ENCODE measurements around the gene TBC1D17. TPM values are rescaled to one million over a fixed set of nuclear protein-coding genes. Genes with fewer than 3 reads are reported as not detected.
A peak's percentile ranks its signal among the peaks of the same experiment; 100 is the strongest.

TBC1D17 gene
- total RNA-seq, 1 experiment from 2014 or later, result 17.8 TPM

GRCh38 chr19:49887665-49888509 is 10.4 kb downstream of the TBC1D17 start:
- H3F3A ChIP-seq (ENCODE audit: low read length, unreplicated experiment), result peaks cover 3% of the 10 kb centered on the region
- ATAC-seq (no peak), DNase-seq (no peak)
- H3K4me3 ChIP-seq (ENCODE audit: low read length), result no peak overlapping the region
- ChIA-PET CTCF (no interaction called here), POLR2A (ENCODE audit: unreplicated experiment) (no interaction called here)
- H4K20me1 ChIP-seq (ENCODE audit: low read length), result no peaks in the 10 kb centered on the region
- no peaks in the 10 kb centered on the region for H3K27me3 ChIP-seq (ENCODE audit: low read length)
- H3K9me3 ChIP-seq (ENCODE audit: low read length), result no peaks in the 10 kb centered on the region
- peaks cover 12% of the 10 kb centered on the region for H3K4me1 ChIP-seq (ENCODE audit: insufficient read depth, low read length)
- no peaks in the 10 kb centered on the region for H3K79me2 ChIP-seq (ENCODE audit: low read length)
- H3K9me2 ChIP-seq (replicated peaks; ENCODE audit: low read length), result no peaks in the 10 kb centered on the region
- no peak overlapping the region for H3K27ac ChIP-seq (ENCODE audit: low read length)
- no peak overlapping the region for H3K4me2 ChIP-seq (ENCODE audit: low read length)
- no peak overlapping the region for H2AFZ ChIP-seq (ENCODE audit: low read length)
- H3K36me3 ChIP-seq (ENCODE audit: low read depth, low read length), result peaks cover 10% of the 10 kb centered on the region
- TF ChIP-seq EZH2phosphoT487 (IDR thresholded peaks at IDR 0.05; ENCODE audit: borderline replicate concordance, low read length), result no peak
- TF ChIP-seq CTCF (conservative IDR thresholded peaks at IDR 0.05; ENCODE audit: low read depth, low read length), result no peak
- H3K9ac ChIP-seq (ENCODE audit: low read length), result no peak overlapping the region
- intact Hi-C loops (cut with micrococcal nuclease), result no loop called here
- no TSS peak for BruUV-seq (replicated peaks)

- Histone ChIP-seq H3K9ac (ENCODE audit: low read length) (no peak overlapping the region), H3K9me2 (replicated peaks; ENCODE audit: low read length) (no peaks in the 10 kb centered on the region), H3K27ac (ENCODE audit: low read length) (no peak overlapping the region), H3K4me2 (ENCODE audit: low read length) (no peak overlapping the region), H3K79me2 (ENCODE audit: low read length) (no peaks in the 10 kb centered on the region), H3F3A (ENCODE audit: low read length, unreplicated experiment) (peaks cover 3% of the 10 kb centered on the region), H3K27me3 (ENCODE audit: low read length) (no peaks in the 10 kb centered on the region), H3K36me3 (ENCODE audit: low read depth, low read length) (peaks cover 4% of the 10 kb centered on the region), H3K4me3 (ENCODE audit: low read length) (no peak overlapping the region), H3K9me3 (ENCODE audit: low read length) (no peaks in the 10 kb centered on the region), H3K4me1 (ENCODE audit: insufficient read depth, low read length) (peaks cover 12% of the 10 kb centered on the region), H4K20me1 (ENCODE audit: low read length) (no peaks in the 10 kb centered on the region), H2AFZ (ENCODE audit: low read length) (no peak overlapping the region)
- TF ChIP-seq EZH2phosphoT487 (IDR thresholded peaks at IDR 0.05; ENCODE audit: borderline replicate concordance, low read length), result no peak
- DNase-seq, result no peak
- ChIA-PET CTCF (no interaction called here), POLR2A (ENCODE audit: unreplicated experiment) (no interaction called here)
- ATAC-seq, result no peak
- intact Hi-C loops (cut with micrococcal nuclease), result no loop called here
- no TSS peak for BruUV-seq (replicated peaks)
Observed at GRCh38 chr19:49888510-49888824, 11.0 kb downstream of the TBC1D17 start.

- no peak; the same call in 1 of the 2 replicates for ATAC-seq
- Histone ChIP-seq H4K20me1 (ENCODE audit: low read length) (no peaks in the 10 kb centered on the region), H3K4me1 (ENCODE audit: insufficient read depth, low read length) (peaks cover 9% of the 10 kb centered on the region), H3K9me3 (ENCODE audit: low read length) (no peaks in the 10 kb centered on the region), H3K9me2 (replicated peaks; ENCODE audit: low read length) (no peaks in the 10 kb centered on the region), H3K27me3 (ENCODE audit: low read length) (no peaks in the 10 kb centered on the region), H3K79me2 (ENCODE audit: low read length) (no peaks in the 10 kb centered on the region), H3F3A (ENCODE audit: low read length, unreplicated experiment) (peaks cover 3% of the 10 kb centered on the region), H2AFZ (ENCODE audit: low read length) (no peak overlapping the region), H3K36me3 (ENCODE audit: low read depth, low read length) (no peaks in the 10 kb centered on the region), H3K4me3 (ENCODE audit: low read length) (no peak overlapping the region), H3K9ac (ENCODE audit: low read length) (no peak overlapping the region), H3K4me2 (ENCODE audit: low read length) (no peak overlapping the region), H3K27ac (ENCODE audit: low read length) (no peak overlapping the region)
- intact Hi-C loops (cut with micrococcal nuclease), result no loop called here
- TSS peak; percentile 19 for BruUV-seq (replicated peaks)
- ChIA-PET POLR2A (ENCODE audit: unreplicated experiment) (no interaction called here), CTCF (no interaction called here)
- TF ChIP-seq EZH2phosphoT487 (IDR thresholded peaks at IDR 0.05; ENCODE audit: borderline replicate concordance, low read length), result no peak
- no peak for TF ChIP-seq CTCF (conservative IDR thresholded peaks at IDR 0.05; ENCODE audit: low read depth, low read length)
- TF ChIP-seq EZH2 (IDR thresholded peaks at IDR 0.05; ENCODE audit: low read length, unreplicated experiment), result no peak
- DNase-seq, result no peak
Observed at GRCh38 chr19:49889038-49889686, 11.7 kb downstream of the TBC1D17 start.

Data from PC-3 (cell line).